NCI-H1436 treated with DMSO at 0.1 percent for 48 hours (cell line): Measurements from ENCODE around the gene ZNF536.
"Not testable (repeated sequence)": the region's sequence is repeated elsewhere in the genome, so short reads cannot be mapped to it uniquely, and the experiment has no call there.

Experiments
- DNase-seq: peaks from one replicate; lab custom pipeline; 2025; lab: John Stamatoyannopoulos, UW

Gene ZNF536

GRCh38 chr19:30446850-30447552 lies 74.8 kb downstream of the ZNF536 start:
- DNase-seq = no peak

- no peak for DNase-seq
These were observed 75.3 kb downstream of the ZNF536 start for GRCh38 chr19:30447553-30447870.

- no peak for DNase-seq
These were observed 76.3 kb downstream of the ZNF536 start for GRCh38 chr19:30448386-30449077.

- no peak for DNase-seq
These were observed 77.0 kb downstream of the ZNF536 start for GRCh38 chr19:30449078-30449590.

- DNase-seq = no peak
These were observed 77.5 kb downstream of the ZNF536 start for GRCh38 chr19:30449673-30450072.

- peak; percentile 1 for DNase-seq
These were observed 77.9 kb downstream of the ZNF536 start for GRCh38 chr19:30450100-30450499.

GRCh38 chr19:30450835-30451321 lies 78.7 kb downstream of the ZNF536 start:
- DNase-seq = no peak

- no peak for DNase-seq
These were observed 80.7 kb downstream of the ZNF536 start for GRCh38 chr19:30452931-30453330.

- no peak for DNase-seq
These were observed 81.6 kb downstream of the ZNF536 start for GRCh38 chr19:30453743-30454142.

- DNase-seq = no peak
These were observed 83.7 kb downstream of the ZNF536 start for GRCh38 chr19:30455881-30456280.

GRCh38 chr19:30457484-30457883 lies 85.3 kb downstream of the ZNF536 start:
- DNase-seq = no peak

- no peak for DNase-seq
These were observed 87.7 kb downstream of the ZNF536 start for GRCh38 chr19:30459859-30460258.

GRCh38 chr19:30464162-30464561 lies 92.0 kb downstream of the ZNF536 start:
- no peak for DNase-seq

GRCh38 chr19:30466598-30466997 lies 94.4 kb downstream of the ZNF536 start:
- DNase-seq = not testable (repeated sequence)

GRCh38 chr19:30467239-30467638 lies 95.1 kb downstream of the ZNF536 start:
- DNase-seq = no peak

GRCh38 chr19:30469774-30470173 lies 97.6 kb downstream of the ZNF536 start:
- DNase-seq = no peak

- no peak for DNase-seq
These were observed 99.3 kb downstream of the ZNF536 start for GRCh38 chr19:30471441-30471840.

- DNase-seq = no peak
These were observed 101.2 kb downstream of the ZNF536 start for GRCh38 chr19:30473334-30473867.

GRCh38 chr19:30476997-30477396 lies 104.8 kb downstream of the ZNF536 start:
- DNase-seq = no peak

GRCh38 chr19:30479231-30479630 lies 107.0 kb downstream of the ZNF536 start:
- DNase-seq = no peak

- no peak for DNase-seq
These were observed 107.9 kb downstream of the ZNF536 start for GRCh38 chr19:30480097-30480496.

GRCh38 chr19:30481063-30481462 lies 108.9 kb downstream of the ZNF536 start:
- DNase-seq = no peak

- no peak for DNase-seq
These were observed 109.6 kb downstream of the ZNF536 start for GRCh38 chr19:30481823-30482222.
